ENCODE measurements around the gene PPP2R5E. TPM values are rescaled to one million over a fixed set of nuclear protein-coding genes. Genes with fewer than 3 reads are reported as not detected.

PPP2R5E gene
- total RNA-seq, 1 experiment from 2014 or later = 15.7 TPM

GRCh38 chr14:63470962-63471793, 72.0 kb downstream of the PPP2R5E start:
- DNase-seq (ENCODE audit: low spot score) = peak; percentile 48

- DNase-seq (ENCODE audit: low spot score) = no peak
These were observed 74.9 kb downstream of the PPP2R5E start for GRCh38 chr14:63468294-63468693.

GRCh38 chr14:63467440-63468072, 75.6 kb downstream of the PPP2R5E start:
- DNase-seq (ENCODE audit: low spot score) = no peak

GRCh38 chr14:63465347-63465746, 77.8 kb downstream of the PPP2R5E start:
- DNase-seq (ENCODE audit: low spot score) = no peak

GRCh38 chr14:63460680-63461369, 82.4 kb downstream of the PPP2R5E start:
- DNase-seq (ENCODE audit: low spot score) = no peak

GRCh38 chr14:63459738-63460137, 83.4 kb downstream of the PPP2R5E start:
- DNase-seq (ENCODE audit: low spot score) = no peak

GRCh38 chr14:63457498-63457897, 85.7 kb downstream of the PPP2R5E start:
- DNase-seq (ENCODE audit: low spot score) = no peak

GRCh38 chr14:63454863-63455622, 88.1 kb downstream of the PPP2R5E start:
- peak; percentile 58 for DNase-seq (ENCODE audit: low spot score)

GRCh38 chr14:63454436-63454835, 88.7 kb downstream of the PPP2R5E start:
- no peak for DNase-seq (ENCODE audit: low spot score)

GRCh38 chr14:63453443-63453936, 89.7 kb downstream of the PPP2R5E start:
- DNase-seq (ENCODE audit: low spot score) = no peak

GRCh38 chr14:63452796-63453195, 90.4 kb downstream of the PPP2R5E start:
- no peak for DNase-seq (ENCODE audit: low spot score)

GRCh38 chr14:63448841-63449240, 94.3 kb downstream of the PPP2R5E start:
- DNase-seq (ENCODE audit: low spot score) = no peak

GRCh38 chr14:63444588-63444987, 98.6 kb downstream of the PPP2R5E start:
- no peak for DNase-seq (ENCODE audit: low spot score)

- no peak for DNase-seq (ENCODE audit: low spot score)
These were observed 99.2 kb downstream of the PPP2R5E start for GRCh38 chr14:63443988-63444387.

GRCh38 chr14:63443361-63443760, 99.8 kb downstream of the PPP2R5E start:
- DNase-seq (ENCODE audit: low spot score) = no peak

- peak; percentile 73 for DNase-seq (ENCODE audit: low spot score)
These were observed 105.0 kb downstream of the PPP2R5E start for GRCh38 chr14:63438065-63438757.

GRCh38 chr14:63436286-63437098, 106.7 kb downstream of the PPP2R5E start:
- no peak for DNase-seq (ENCODE audit: low spot score)

- peak; percentile 65 for DNase-seq (ENCODE audit: low spot score)
These were observed 107.3 kb downstream of the PPP2R5E start for GRCh38 chr14:63435838-63436237.

- no peak for DNase-seq (ENCODE audit: low spot score)
These were observed 108.0 kb downstream of the PPP2R5E start for GRCh38 chr14:63435204-63435603.

GRCh38 chr14:63432888-63433552, 110.2 kb downstream of the PPP2R5E start:
- no peak for DNase-seq (ENCODE audit: low spot score)

Measured in H4 (cell line).